Natural killer cell (primary cell): ENCODE data around the gene DMBT1. TPM values are rescaled to one million over a fixed set of nuclear protein-coding genes. Genes with fewer than 3 reads are reported as not detected.
A peak's percentile ranks its signal among the peaks of the same experiment; 100 is the strongest.

Source experiments
- ATAC-seq, 3 donors: fragments of 150-1000 bp in 2 of 3; fragments of 200-7000 bp in 1 of 3; cut with Tn5 transposase; 1 replicate in 1 of 3; 2 replicates in 2 of 3; pipeline ENCODE4 v1.10.0; 2021; ENCODE audit warnings: mild to moderate bottlenecking in 2 of 3, moderate library complexity in 2 of 3
- DNase-seq, 2 donors: peaks; one replicate each; pipeline versions ENCODE4 v3.0.0 to v3.0.0-alpha.2; 2013 to 2021; ENCODE audit warnings: mixed read lengths in 1 of 2
- H3K27ac ChIP-seq: one replicate; pipeline ENCODE4 v1.5.1; 2013; ENCODE audit warnings: mild to moderate bottlenecking, low read length
- H3K27me3 ChIP-seq: one replicate; pipeline ENCODE4 v1.6.1; 2013; ENCODE audit warnings: low read length; ENCODE audit not compliant: control insufficient read depth, insufficient read depth
- H3K36me3 ChIP-seq: one replicate; pipeline ENCODE4 v1.6.1; 2013; ENCODE audit warnings: low read length; ENCODE audit not compliant: control insufficient read depth, insufficient read depth
- H3K4me1 ChIP-seq: one replicate; pipeline ENCODE4 v1.6.1; 2013; ENCODE audit warnings: low read length; ENCODE audit not compliant: control insufficient read depth, insufficient read depth
- H3K4me3 ChIP-seq: one replicate; pipeline ENCODE4 v1.5.1; 2013; ENCODE audit warnings: low read length
- H3K9me3 ChIP-seq: one replicate; pipeline ENCODE4 v1.6.1; 2013; ENCODE audit warnings: low read length; ENCODE audit not compliant: control insufficient read depth, insufficient read depth
- H3K27ac Mint-ChIP-seq, 2 donors: one replicate each; pipeline ENCODE4 v1.8.0; 2022; ENCODE audit warnings: mild to moderate bottlenecking in 2 of 2, mixed read lengths in 2 of 2, moderate library complexity in 1 of 2
- H3K27me3 Mint-ChIP-seq, 2 donors: one replicate each; pipeline ENCODE4 v1.8.0; 2022; ENCODE audit warnings: low read depth in 2 of 2, mixed read lengths in 2 of 2
- H3K36me3 Mint-ChIP-seq: one replicate; pipeline ENCODE4 v1.8.0; 2022; ENCODE audit warnings: mixed read lengths
- H3K4me1 Mint-ChIP-seq, 2 donors: one replicate each; pipeline ENCODE4 v1.8.0; 2022; ENCODE audit warnings: mixed read lengths in 2 of 2
- H3K4me3 Mint-ChIP-seq: one replicate; pipeline ENCODE4 v1.8.0; 2022; ENCODE audit warnings: mild to moderate bottlenecking, moderate library complexity, mixed read lengths
- H3K9me3 Mint-ChIP-seq, 2 donors: one replicate each; pipeline ENCODE4 v1.8.0; 2022; ENCODE audit warnings: mixed read lengths in 2 of 2
- CTCF ChIP-seq: fragments of 200-600 bp; IDR thresholded peaks from one replicate; pipeline ENCODE4 v1.8.0; 2022; ENCODE audit warnings: antibody characterized with exemption
- WGBS: methylation state at CpG from one replicate; pipeline ENCODE4 v1.1.7; 2013; ENCODE audit warnings: missing lambda C conversion rate; ENCODE audit not compliant: insufficient coverage; 5-methylcytosine and 5-hydroxymethylcytosine counted together
- intact Hi-C: fragments of 100-400 bp; cut with micrococcal nuclease; formaldehyde crosslinking; loops from one replicate; pipeline ENCODE4 v1.14.2; 2022
- total RNA-seq, 4 donors: library from RNA; stranded (reverse); fragments of 120-200 nt in 1 of 4; gene quantifications; one replicate each; pipeline versions ENCODE4 v1.2.3 to v1.2.4, GENCODE V29; 2013 to 2022

Gene DMBT1
- total RNA-seq, 3 donors from 2014 or later (not counting 1 experiment from before 2014, with no cell fraction given): not detected

- Histone ChIP-seq H3K36me3 (no peaks in the 10 kb centered on the region), H3K4me3 (no peak overlapping the region), H3K27me3 (no peaks in the 10 kb centered on the region), H3K4me1 (peaks cover 19% of the 10 kb centered on the region), H3K9me3 (no peaks in the 10 kb centered on the region), H3K27ac (no peak overlapping the region)
- DNase-seq (no peak), ATAC-seq (no peak)
- Mint-ChIP-seq H3K4me3 (no peak overlapping the region), H3K9me3 (no peaks in the 10 kb centered on the region), H3K27me3 (peaks cover 6 to 13% of the 10 kb centered on the region in 2 donors), H3K4me1 (peaks cover 0 to 6% of the 10 kb centered on the region in 2 donors), H3K36me3 (no peaks in the 10 kb centered on the region), H3K27ac (no peak overlapping the region)
- intact Hi-C loops: no loop called here
- 78% methylated on average over 10 of the region's 11 CpGs for WGBS
- TF ChIP-seq CTCF: no peak
Observed at GRCh38 chr10:122548407-122549085, 12.0 kb upstream of the DMBT1 start.

DNA sequence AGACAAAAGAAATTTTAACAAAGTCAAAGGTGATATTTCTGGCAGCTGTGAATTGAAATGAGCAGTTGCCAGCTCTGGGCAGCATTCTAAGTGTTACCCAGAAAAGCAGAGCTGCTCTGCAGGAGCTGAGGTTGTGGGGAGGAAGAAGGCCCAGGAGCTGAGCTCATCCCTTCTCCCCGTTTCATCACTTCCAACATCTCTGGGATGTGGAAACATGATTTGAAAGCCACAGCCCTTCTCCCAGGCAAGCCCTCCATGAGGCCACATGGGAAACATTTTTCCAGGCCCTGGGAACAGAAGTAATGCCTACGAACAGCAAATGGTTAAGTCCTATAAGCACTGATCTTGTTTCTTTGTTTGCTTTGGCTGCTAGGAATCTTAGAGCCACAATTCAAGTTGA lies 10.9 kb upstream of the DMBT1 start:
- Histone ChIP-seq H3K27me3 (no peaks in the 10 kb centered on the region), H3K4me1 (peaks cover 11% of the 10 kb centered on the region), H3K27ac (no peak overlapping the region), H3K4me3 (no peak overlapping the region), H3K36me3 (no peaks in the 10 kb centered on the region), H3K9me3 (no peaks in the 10 kb centered on the region)
- no peak overlapping the region for H3K4me3 Mint-ChIP-seq
- intact Hi-C loops: no loop called here
- no peak overlapping the region for H3K27ac Mint-ChIP-seq
- no peaks in the 10 kb centered on the region for H3K9me3 Mint-ChIP-seq
- no peak for TF ChIP-seq CTCF
- no peaks in the 10 kb centered on the region for H3K36me3 Mint-ChIP-seq
- no peak for DNase-seq
- H3K4me1 Mint-ChIP-seq: no peaks in the 10 kb centered on the region
- peaks cover 0 to 4% of the 10 kb centered on the region in 2 donors for H3K27me3 Mint-ChIP-seq
- 87% methylated on average over 2 of the region's 2 CpGs for WGBS
- no peak for ATAC-seq

DNA sequence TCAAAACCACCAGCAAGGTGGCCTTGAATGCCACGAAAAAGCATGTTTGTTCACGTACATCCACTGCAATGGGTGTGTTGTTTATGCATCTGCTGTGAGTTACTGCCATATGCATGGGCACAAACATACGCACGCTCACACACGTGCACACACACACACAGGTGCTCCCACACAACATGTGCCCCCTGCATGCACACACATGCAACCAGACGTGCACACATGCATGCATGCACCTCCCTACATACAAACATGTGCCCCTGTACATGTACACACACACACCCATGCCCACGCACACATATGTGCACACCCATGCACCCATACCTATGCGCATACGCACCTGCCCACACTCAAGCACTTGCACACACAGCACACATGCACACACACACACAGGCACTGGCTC lies 10.1 kb upstream of the DMBT1 start:
- no peak for TF ChIP-seq CTCF
- ATAC-seq (no peak), DNase-seq (no peak)
- Mint-ChIP-seq H3K4me3 (no peak overlapping the region), H3K4me1 (no peaks in the 10 kb centered on the region), H3K27ac (no peak overlapping the region), H3K36me3 (no peaks in the 10 kb centered on the region), H3K27me3 (peaks cover 0 to 4% of the 10 kb centered on the region in 2 donors), H3K9me3 (no peaks in the 10 kb centered on the region)
- no peaks in the 10 kb centered on the region for H3K36me3 ChIP-seq
- intact Hi-C loops: no loop called here
- H3K4me3 ChIP-seq: no peak overlapping the region
- peaks cover 8% of the 10 kb centered on the region for H3K4me1 ChIP-seq
- WGBS: 90% methylated on average over 9 of the region's 9 CpGs
- H3K27me3 ChIP-seq: no peaks in the 10 kb centered on the region
- no peak overlapping the region for H3K27ac ChIP-seq
- H3K9me3 ChIP-seq: no peaks in the 10 kb centered on the region

GRCh38 chr10:122550983-122551382 lies 9.6 kb upstream of the DMBT1 start:
- no peaks in the 10 kb centered on the region for H3K9me3 Mint-ChIP-seq
- 29% methylated on average over 3 of the region's 3 CpGs for WGBS
- ATAC-seq (no peak), DNase-seq (peak in 1 of 2 donors; percentile 26)
- Histone ChIP-seq H3K4me1 (peaks cover 8% of the 10 kb centered on the region), H3K36me3 (no peaks in the 10 kb centered on the region), H3K9me3 (no peaks in the 10 kb centered on the region), H3K27ac (no peak overlapping the region), H3K27me3 (no peaks in the 10 kb centered on the region), H3K4me3 (no peak overlapping the region)
- H3K27me3 Mint-ChIP-seq: peaks cover 0 to 5% of the 10 kb centered on the region in 2 donors
- intact Hi-C loops: no loop called here
- no peak overlapping the region for H3K27ac Mint-ChIP-seq
- no peak for TF ChIP-seq CTCF
- H3K4me1 Mint-ChIP-seq: no peaks in the 10 kb centered on the region
- H3K36me3 Mint-ChIP-seq: no peaks in the 10 kb centered on the region
- no peak overlapping the region for H3K4me3 Mint-ChIP-seq
